PFSK-1 (cell line): ENCODE data around the gene GIMAP5.

Source experiments
- FOXP2 ChIP-seq: optimal IDR thresholded peaks from 2 replicates; pipeline ENCODE3; 2011; ENCODE audit warnings: borderline replicate concordance, control low read depth, inconsistent platforms; ENCODE audit not compliant: insufficient read depth; ENCODE audit errors: extremely low read length, extremely low read depth
- POLR2AphosphoS5 ChIP-seq: IDR thresholded peaks from 2 replicates; pipeline ENCODE4 v1.6.1; 2012; ENCODE audit warnings: low read depth, mild to moderate bottlenecking, control low read depth, low read length, moderate library complexity
- SIN3A ChIP-seq: IDR thresholded peaks from 2 replicates; pipeline ENCODE4 v1.6.1; 2012; ENCODE audit warnings: mild to moderate bottlenecking, low read length, moderate library complexity, borderline replicate concordance; ENCODE audit not compliant: insufficient read depth
- TAF1 ChIP-seq: IDR thresholded peaks from 2 replicates; pipeline ENCODE4 v1.6.1; 2012; ENCODE audit warnings: low read length, control low read depth, borderline replicate concordance; ENCODE audit not compliant: insufficient read depth
- TF ChIP-seq, protein P1 (sequence below), 2 experiments: IDR thresholded peaks; 2 replicates each; pipeline versions ENCODE4 v1.6.1 to v1.8.0; 2011 to 2012; ENCODE audit warnings: low read depth in 2 of 2, low read length in 2 of 2, control low read depth in 1 of 2, inconsistent platforms in 1 of 2, mild to moderate bottlenecking in 1 of 2, moderate library complexity in 1 of 2; ENCODE audit not compliant: insufficient read depth in 1 of 2

GIMAP5 gene

DNA sequence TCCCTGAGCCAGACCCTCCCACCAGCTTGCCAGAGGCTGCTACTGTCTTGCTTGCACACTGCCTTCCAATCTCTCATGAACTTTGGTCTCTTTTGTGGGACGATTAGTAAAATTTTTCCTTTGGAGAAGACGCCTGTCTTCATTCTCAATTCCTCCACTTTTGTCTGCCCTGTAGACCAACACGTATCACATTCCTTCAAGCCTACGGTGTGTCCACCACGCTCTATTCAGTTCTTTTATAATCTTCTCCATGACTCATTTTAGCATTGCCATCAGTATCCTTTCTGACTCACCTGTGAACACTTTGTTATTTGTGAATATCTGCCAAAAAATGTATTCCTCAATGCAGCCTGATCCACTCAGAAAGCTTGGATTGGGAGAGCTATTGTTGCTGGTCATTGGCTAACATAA lies 1.4 kb downstream of the GIMAP5 start:
- TF ChIP-seq, protein P1, sequence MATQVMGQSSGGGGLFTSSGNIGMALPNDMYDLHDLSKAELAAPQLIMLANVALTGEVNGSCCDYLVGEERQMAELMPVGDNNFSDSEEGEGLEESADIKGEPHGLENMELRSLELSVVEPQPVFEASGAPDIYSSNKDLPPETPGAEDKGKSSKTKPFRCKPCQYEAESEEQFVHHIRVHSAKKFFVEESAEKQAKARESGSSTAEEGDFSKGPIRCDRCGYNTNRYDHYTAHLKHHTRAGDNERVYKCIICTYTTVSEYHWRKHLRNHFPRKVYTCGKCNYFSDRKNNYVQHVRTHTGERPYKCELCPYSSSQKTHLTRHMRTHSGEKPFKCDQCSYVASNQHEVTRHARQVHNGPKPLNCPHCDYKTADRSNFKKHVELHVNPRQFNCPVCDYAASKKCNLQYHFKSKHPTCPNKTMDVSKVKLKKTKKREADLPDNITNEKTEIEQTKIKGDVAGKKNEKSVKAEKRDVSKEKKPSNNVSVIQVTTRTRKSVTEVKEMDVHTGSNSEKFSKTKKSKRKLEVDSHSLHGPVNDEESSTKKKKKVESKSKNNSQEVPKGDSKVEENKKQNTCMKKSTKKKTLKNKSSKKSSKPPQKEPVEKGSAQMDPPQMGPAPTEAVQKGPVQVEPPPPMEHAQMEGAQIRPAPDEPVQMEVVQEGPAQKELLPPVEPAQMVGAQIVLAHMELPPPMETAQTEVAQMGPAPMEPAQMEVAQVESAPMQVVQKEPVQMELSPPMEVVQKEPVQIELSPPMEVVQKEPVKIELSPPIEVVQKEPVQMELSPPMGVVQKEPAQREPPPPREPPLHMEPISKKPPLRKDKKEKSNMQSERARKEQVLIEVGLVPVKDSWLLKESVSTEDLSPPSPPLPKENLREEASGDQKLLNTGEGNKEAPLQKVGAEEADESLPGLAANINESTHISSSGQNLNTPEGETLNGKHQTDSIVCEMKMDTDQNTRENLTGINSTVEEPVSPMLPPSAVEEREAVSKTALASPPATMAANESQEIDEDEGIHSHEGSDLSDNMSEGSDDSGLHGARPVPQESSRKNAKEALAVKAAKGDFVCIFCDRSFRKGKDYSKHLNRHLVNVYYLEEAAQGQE (IDR thresholded peaks at IDR 0.05; ENCODE audit: insufficient read depth in 1 of 2, low read depth in 2 of 2, low read length in 2 of 2): no peak
- no peak for TF ChIP-seq SIN3A

DNA sequence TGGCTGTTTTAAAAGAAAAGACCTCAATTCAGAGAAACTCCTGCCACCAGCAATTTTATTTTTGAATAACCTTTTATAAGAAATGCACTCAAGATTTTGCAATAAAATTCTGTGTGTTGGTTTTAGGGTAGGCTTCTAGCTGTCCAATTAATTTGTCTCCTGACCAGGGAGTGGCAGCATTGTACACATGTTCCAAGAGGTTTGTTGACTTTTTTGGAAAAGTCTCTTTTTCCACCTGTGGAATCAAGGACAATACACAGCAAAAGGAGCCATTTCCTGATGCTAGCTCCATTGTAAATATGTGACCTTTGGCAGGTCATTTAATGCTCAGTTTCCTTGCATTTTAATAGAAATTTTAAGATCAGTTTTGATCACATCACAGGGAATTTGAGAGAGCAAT lies 1.8 kb downstream of the GIMAP5 start:
- no peak for TF ChIP-seq SIN3A
- TF ChIP-seq TAF1: no peak
- no peak for TF ChIP-seq FOXP2
- TF ChIP-seq POLR2AphosphoS5: no peak
- TF ChIP-seq, protein P1 (IDR thresholded peaks at IDR 0.05; ENCODE audit: insufficient read depth in 1 of 2, low read depth in 2 of 2, low read length in 2 of 2): no peak

DNA sequence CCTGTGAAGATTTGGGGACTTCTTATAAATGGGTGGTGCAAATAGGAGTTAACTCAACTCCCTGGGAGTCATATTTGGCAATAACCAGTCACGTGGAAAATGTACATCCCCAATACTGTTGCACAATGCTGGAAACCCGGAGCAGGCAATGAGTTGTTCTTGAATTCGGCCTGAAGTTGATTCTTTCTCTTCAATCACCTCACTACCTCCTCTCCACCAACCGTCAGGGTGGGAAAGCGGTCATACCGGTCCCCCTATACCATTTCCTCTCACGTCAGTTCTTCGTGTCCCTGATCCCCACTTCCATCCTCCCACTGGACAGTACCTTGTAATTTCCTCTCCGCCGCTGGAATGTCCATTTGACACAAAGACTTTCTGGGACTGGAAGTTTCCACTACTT lies 2.8 kb downstream of the GIMAP5 start:
- TF ChIP-seq TAF1 (no peak), SIN3A (no peak), POLR2AphosphoS5 (no peak), FOXP2 (no peak)
- TF ChIP-seq, protein P1 (IDR thresholded peaks at IDR 0.05; ENCODE audit: insufficient read depth in 1 of 2, low read depth in 2 of 2, low read length in 2 of 2): no peak

DNA sequence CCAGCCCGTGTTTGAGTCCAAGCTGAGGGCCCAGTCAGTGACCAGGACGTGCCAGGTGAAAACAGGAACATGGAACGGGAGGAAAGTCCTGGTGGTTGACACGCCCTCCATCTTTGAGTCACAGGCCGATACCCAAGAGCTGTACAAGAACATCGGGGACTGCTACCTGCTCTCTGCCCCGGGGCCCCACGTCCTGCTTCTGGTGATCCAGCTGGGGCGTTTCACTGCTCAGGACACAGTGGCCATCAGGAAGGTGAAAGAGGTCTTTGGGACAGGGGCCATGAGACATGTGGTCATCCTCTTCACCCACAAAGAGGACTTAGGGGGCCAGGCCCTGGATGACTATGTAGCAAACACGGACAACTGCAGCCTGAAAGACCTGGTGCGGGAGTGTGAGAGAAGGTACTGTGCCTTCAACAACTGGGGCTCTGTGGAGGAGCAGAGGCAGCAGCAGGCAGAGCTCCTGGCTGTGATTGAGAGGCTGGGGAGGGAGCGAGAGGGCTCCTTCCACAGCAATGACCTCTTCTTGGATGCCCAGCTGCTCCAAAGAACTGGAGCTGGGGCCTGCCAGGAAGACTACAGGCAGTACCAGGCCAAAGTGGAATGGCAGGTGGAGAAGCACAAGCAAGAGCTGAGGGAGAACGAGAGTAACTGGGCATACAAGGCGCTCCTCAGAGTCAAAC lies 5.2 kb downstream of the GIMAP5 start:
- TF ChIP-seq FOXP2 (no peak), TAF1 (no peak), SIN3A (no peak), POLR2AphosphoS5 (no peak)
- TF ChIP-seq, protein P1 (IDR thresholded peaks at IDR 0.05; ENCODE audit: insufficient read depth in 1 of 2, low read depth in 2 of 2, low read length in 2 of 2): no peak
